ENCODE data around the gene FDXR. TPM values are rescaled to one million over a fixed set of nuclear protein-coding genes. Genes with fewer than 3 reads are reported as not detected.
"Not testable (repeated sequence)": the region's sequence is repeated elsewhere in the genome, so short reads cannot be mapped to it uniquely, and the experiment has no call there.

FDXR gene
- polyA plus RNA-seq, 1 donor: 6.3 TPM

DNA sequence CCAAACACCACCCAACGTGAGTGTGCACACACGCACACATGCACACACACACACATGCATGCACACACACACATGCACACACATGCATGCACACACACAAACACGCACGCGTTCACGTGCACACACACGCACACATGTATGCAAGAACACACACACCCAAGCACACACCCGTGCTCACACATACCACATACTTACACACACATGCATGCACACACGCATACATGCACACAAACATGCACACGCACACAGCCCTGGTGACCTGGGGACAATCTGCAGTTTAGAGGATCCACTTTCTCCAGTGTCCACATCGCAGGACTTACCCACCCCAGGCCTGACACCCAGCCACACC is 44.0 kb upstream of the FDXR start:
- Histone ChIP-seq H3K27me3 (ENCODE audit: control insufficient read depth, insufficient read depth, low read length) (peaks cover 26% of the 10 kb centered on the region), H3K4me3 (ENCODE audit: low read length) (no peak overlapping the region), H3K9me3 (ENCODE audit: control insufficient read depth, low read depth, low read length) (peaks cover 8% of the 10 kb centered on the region), H3K27ac (ENCODE audit: low read length) (no peak overlapping the region), H3K36me3 (ENCODE audit: control insufficient read depth, insufficient read depth, low read length) (no peaks in the 10 kb centered on the region), H3K4me1 (ENCODE audit: control insufficient read depth, insufficient read depth, low read length) (peaks cover 17% of the 10 kb centered on the region)
- WGBS (ENCODE audit: insufficient coverage, low lambda C conversion rate): no CpG with 5 or more reads among the region's 11 CpGs
- DNase-seq: no peak

DNA sequence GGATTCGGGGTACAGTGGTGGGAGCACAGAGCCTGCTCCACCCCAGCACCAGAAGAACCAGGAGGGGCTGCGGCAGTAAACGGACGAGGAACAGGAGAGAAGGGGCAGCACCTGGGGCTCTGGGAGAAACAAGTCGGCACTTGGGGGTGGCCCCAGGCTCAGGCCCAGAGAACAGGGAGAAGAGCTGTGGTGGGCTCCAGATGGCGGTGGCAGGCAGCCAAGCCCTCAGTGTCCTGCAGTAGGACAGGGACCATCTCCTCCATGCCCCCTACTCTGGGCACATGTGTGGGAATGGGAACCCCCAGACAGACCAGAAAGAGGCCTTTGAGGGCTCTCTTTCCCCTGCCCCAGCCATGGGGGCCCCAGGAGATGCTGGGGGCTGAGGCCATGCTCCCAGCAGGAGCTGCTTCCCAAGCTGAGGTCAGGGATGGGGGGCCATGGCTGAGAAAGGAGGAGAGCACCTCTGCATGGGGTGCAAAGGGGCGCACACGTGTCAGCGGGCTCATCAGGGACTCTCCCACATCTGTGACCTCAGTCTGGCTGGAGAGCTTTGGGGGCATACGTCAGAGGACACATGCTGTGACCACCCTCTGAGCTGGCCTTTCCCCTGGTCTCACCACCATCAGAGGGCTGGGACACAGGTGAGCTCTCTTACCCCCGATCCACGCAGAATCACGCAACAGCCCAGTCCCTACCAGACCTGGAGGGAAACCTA is 43.5 kb upstream of the FDXR start:
- no peaks in the 10 kb centered on the region for H3K36me3 ChIP-seq (ENCODE audit: control insufficient read depth, insufficient read depth, low read length)
- H3K9me3 ChIP-seq (ENCODE audit: control insufficient read depth, low read depth, low read length): peaks cover 8% of the 10 kb centered on the region
- peaks cover 20% of the 10 kb centered on the region for H3K27me3 ChIP-seq (ENCODE audit: control insufficient read depth, insufficient read depth, low read length)
- no peak for DNase-seq
- WGBS (ENCODE audit: insufficient coverage, low lambda C conversion rate): no CpG with 5 or more reads among the region's 13 CpGs
- H3K4me1 ChIP-seq (ENCODE audit: control insufficient read depth, insufficient read depth, low read length): peaks cover 15% of the 10 kb centered on the region
- no peak overlapping the region for H3K27ac ChIP-seq (ENCODE audit: low read length)
- no peak overlapping the region for H3K4me3 ChIP-seq (ENCODE audit: low read length)

DNA sequence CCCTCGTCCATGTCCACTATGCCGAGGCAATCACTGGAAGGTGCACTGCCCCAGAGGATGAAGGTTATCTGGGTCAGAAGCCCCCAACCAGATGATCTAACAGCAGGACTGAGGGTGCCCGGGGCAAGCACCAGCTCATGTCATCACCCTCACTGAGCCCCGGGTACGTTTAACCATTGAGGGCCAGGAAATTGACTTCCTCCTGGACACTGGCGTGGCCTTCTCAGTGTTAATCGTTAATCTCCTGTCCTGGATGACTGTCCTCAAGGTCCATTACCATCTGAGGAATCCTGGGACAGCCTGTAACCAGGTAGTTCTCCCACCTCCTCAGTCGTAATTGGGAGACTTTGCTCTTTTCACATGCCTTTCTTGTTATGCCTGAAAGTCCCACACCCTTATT is 38.6 kb upstream of the FDXR start:
- not testable (repeated sequence) for H3K4me3 ChIP-seq (ENCODE audit: low read length); H3K9me3 ChIP-seq (ENCODE audit: control insufficient read depth, low read depth, low read length); H3K36me3 ChIP-seq (ENCODE audit: control insufficient read depth, insufficient read depth, low read length); H3K27me3 ChIP-seq (ENCODE audit: control insufficient read depth, insufficient read depth, low read length)
- Histone ChIP-seq H3K27ac (ENCODE audit: low read length) (peak overlapping the region; percentile 75), H3K4me1 (ENCODE audit: control insufficient read depth, insufficient read depth, low read length) (peaks cover 30% of the 10 kb centered on the region)
- WGBS (ENCODE audit: insufficient coverage, low lambda C conversion rate): no CpG with 5 or more reads among the region's 8 CpGs
- peak in 1 of 2 donors; percentile 71 for DNase-seq

DNA sequence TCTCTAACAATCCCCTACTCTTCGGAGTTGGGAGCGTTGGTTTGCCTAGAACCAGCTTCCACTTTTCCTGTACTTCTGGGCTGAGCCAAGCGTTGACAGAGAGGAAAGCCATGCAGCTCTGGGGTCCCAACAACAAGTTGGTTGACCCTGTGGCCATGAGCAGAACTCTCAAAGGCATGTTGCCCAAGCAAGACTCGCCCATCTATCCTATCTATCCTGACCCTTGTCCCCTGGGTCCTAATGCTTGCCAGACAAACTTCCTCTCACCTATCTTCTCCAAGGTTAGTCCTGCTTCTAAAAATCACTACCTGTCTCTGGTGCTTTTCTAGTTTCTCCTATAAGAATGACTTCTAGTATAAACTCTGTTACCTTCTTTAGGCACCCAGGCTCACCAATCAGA is 36.3 kb upstream of the FDXR start:
- H3K4me3 ChIP-seq (ENCODE audit: low read length); H3K27ac ChIP-seq (ENCODE audit: low read length); H3K36me3 ChIP-seq (ENCODE audit: control insufficient read depth, insufficient read depth, low read length); H3K27me3 ChIP-seq (ENCODE audit: control insufficient read depth, insufficient read depth, low read length); H3K9me3 ChIP-seq (ENCODE audit: control insufficient read depth, low read depth, low read length); DNase-seq: not testable (repeated sequence)
- peaks cover 30% of the 10 kb centered on the region for H3K4me1 ChIP-seq (ENCODE audit: control insufficient read depth, insufficient read depth, low read length)
- no CpG with 5 or more reads among the region's 4 CpGs for WGBS (ENCODE audit: insufficient coverage, low lambda C conversion rate)

DNA sequence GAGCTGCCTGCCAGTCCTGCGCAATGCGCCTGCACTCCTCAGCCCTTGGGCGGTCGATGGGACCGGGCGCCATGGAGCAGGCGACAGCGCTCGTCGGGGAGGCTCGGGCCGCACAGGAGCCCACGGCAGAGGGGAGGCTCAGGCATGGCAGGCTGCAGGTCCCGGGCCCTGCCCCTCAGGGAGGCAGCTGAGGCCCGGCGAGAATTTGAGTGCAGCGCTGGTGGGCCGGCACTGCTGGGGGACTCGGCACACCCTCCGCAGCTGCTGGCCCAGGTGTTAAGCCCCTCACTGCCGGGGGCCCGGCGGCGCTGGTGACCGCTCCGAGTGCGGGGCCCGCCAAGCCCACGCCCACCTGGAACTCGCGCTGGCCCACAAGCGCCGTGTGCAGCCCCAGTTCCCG is 34.2 kb upstream of the FDXR start:
- Histone ChIP-seq H3K9me3 (ENCODE audit: control insufficient read depth, low read depth, low read length) (no peaks in the 10 kb centered on the region), H3K36me3 (ENCODE audit: control insufficient read depth, insufficient read depth, low read length) (no peaks in the 10 kb centered on the region), H3K27ac (ENCODE audit: low read length) (no peak overlapping the region), H3K27me3 (ENCODE audit: control insufficient read depth, insufficient read depth, low read length) (peaks cover 5% of the 10 kb centered on the region), H3K4me1 (ENCODE audit: control insufficient read depth, insufficient read depth, low read length) (peaks cover 20% of the 10 kb centered on the region), H3K4me3 (ENCODE audit: low read length) (no peak overlapping the region)
- WGBS (ENCODE audit: insufficient coverage, low lambda C conversion rate): no CpG with 5 or more reads among the region's 34 CpGs
- DNase-seq: no peak

DNA sequence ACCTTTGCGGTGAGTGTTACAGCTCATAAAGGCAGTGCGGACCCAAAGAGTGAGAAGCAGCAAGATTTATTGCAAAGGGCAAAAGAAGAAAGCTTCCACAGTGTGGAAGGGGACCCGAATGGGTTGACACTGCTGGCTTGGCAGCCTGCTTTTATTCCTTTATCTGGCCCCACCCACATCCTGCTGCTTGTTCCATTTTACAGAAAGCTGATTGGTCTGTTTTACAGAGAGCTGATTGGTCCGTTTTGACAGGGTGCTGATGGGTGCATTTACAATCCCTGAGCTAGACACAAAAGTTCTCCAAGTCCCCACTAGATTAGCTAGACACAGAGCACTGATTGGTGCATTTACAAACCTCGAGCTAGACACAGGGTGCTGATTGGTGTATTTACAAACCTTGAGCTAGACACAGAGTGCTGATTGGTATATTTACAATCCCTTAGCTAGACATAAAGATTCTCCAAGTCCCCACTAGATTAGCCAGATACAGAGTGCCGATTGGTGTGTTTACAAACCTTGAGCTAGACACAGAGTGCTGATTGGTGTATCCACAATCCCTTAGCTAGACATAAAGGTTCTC is 33.5 kb upstream of the FDXR start:
- H3K27me3 ChIP-seq (ENCODE audit: control insufficient read depth, insufficient read depth, low read length); H3K36me3 ChIP-seq (ENCODE audit: control insufficient read depth, insufficient read depth, low read length); H3K4me3 ChIP-seq (ENCODE audit: low read length); H3K9me3 ChIP-seq (ENCODE audit: control insufficient read depth, low read depth, low read length); H3K27ac ChIP-seq (ENCODE audit: low read length); DNase-seq: not testable (repeated sequence)
- WGBS (ENCODE audit: insufficient coverage, low lambda C conversion rate): no CpG with 5 or more reads among the region's 6 CpGs
- H3K4me1 ChIP-seq (ENCODE audit: control insufficient read depth, insufficient read depth, low read length): peaks cover 20% of the 10 kb centered on the region

DNA sequence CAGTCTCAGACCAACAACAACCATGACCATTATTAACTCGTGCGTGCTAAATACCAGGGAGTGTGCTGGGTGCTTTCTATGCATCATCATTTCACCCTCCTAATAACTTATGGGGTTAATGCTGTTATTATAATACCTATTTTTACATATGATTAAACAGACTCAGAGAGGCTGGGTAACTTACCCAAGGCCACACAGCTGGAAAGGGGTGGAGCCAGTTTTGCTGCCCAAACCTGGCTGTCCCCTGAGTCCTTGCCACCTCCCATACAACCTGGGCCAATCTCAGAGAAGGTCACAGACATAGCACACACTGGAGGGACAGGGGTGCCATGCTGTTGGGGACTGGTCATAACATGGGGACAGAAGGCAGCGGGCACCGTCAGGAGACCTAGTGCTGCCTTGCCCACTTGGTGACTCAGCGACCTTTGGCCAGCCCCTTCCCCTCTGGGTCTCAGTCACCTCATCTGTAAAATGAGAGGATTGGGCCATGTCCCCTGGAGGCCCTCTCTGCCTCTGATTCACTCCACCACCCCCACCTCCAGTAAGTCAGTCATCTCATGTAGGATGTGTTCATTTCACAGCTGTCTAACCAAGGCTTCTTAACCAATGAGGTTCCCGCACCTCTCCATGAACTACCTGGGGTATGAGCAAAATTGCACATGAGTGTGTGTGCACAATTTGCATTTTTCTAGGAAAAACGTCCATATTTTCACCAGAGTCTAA is 32.1 kb upstream of the FDXR start:
- Histone ChIP-seq H3K4me3 (ENCODE audit: low read length) (no peak overlapping the region), H3K36me3 (ENCODE audit: control insufficient read depth, insufficient read depth, low read length) (no peaks in the 10 kb centered on the region), H3K27me3 (ENCODE audit: control insufficient read depth, insufficient read depth, low read length) (peaks cover 5% of the 10 kb centered on the region), H3K4me1 (ENCODE audit: control insufficient read depth, insufficient read depth, low read length) (peaks cover 13% of the 10 kb centered on the region), H3K9me3 (ENCODE audit: control insufficient read depth, low read depth, low read length) (no peaks in the 10 kb centered on the region), H3K27ac (ENCODE audit: low read length) (no peak overlapping the region)
- WGBS (ENCODE audit: insufficient coverage, low lambda C conversion rate): 33% methylated on average over 1 of the region's 7 CpGs
- DNase-seq: no peak

DNA sequence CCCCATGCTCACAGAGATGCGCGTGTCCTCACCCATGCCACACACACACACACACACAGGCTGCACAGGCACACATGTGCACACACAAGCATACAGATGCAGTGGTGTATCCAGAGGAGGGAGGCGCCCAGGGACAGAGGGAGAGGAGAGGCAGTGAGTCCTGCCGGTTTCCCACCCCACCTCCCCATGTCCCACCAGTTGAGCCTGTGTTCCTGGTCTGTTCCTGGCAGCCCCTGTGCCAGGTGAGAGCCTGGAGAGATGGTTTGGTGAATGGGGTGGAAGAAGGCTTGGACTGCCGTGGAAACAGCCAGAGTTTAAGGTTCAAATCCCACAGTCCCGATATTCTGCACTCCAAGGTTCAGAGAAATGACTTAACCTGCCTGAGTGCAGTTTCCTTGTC is 30.9 kb upstream of the FDXR start:
- WGBS (ENCODE audit: insufficient coverage, low lambda C conversion rate): no CpG with 5 or more reads among the region's 6 CpGs

DNA sequence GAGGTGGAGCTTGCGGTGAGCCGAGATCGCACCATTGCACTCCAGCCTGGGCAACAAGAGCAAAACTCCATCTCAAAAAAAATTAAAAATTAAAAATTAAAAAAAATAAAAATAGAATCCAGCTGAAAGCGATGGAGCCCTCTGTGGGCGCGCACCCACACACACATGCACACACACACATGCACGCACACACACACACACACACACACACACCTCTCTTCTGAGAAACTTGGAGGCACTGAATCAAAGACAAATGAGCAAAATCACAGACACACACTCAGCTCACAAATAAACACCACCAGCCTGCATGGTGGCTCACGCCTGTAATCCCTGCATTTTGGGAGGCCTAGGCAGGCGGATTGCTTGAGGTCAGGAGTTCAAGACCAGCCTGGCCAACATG is 30.2 kb upstream of the FDXR start:
- no CpG with 5 or more reads among the region's 9 CpGs for WGBS (ENCODE audit: insufficient coverage, low lambda C conversion rate)
- Histone ChIP-seq H3K36me3 (ENCODE audit: control insufficient read depth, insufficient read depth, low read length) (no peaks in the 10 kb centered on the region), H3K9me3 (ENCODE audit: control insufficient read depth, low read depth, low read length) (no peaks in the 10 kb centered on the region), H3K27me3 (ENCODE audit: control insufficient read depth, insufficient read depth, low read length) (peaks cover 5% of the 10 kb centered on the region), H3K4me3 (ENCODE audit: low read length) (no peak overlapping the region), H3K27ac (ENCODE audit: low read length) (no peak overlapping the region), H3K4me1 (ENCODE audit: control insufficient read depth, insufficient read depth, low read length) (no peaks in the 10 kb centered on the region)
- DNase-seq: no peak

More for the DNA sequence above, 30.9 kb upstream of the FDXR start:
- no peak overlapping the region for H3K4me3 ChIP-seq (ENCODE audit: low read length)
- H3K4me1 ChIP-seq (ENCODE audit: control insufficient read depth, insufficient read depth, low read length): peaks cover 1% of the 10 kb centered on the region
- no peak overlapping the region for H3K27ac ChIP-seq (ENCODE audit: low read length)
- no peaks in the 10 kb centered on the region for H3K9me3 ChIP-seq (ENCODE audit: control insufficient read depth, low read depth, low read length)
- H3K36me3 ChIP-seq (ENCODE audit: control insufficient read depth, insufficient read depth, low read length): no peaks in the 10 kb centered on the region
- no peak for DNase-seq
- peaks cover 5% of the 10 kb centered on the region for H3K27me3 ChIP-seq (ENCODE audit: control insufficient read depth, insufficient read depth, low read length)

DNA sequence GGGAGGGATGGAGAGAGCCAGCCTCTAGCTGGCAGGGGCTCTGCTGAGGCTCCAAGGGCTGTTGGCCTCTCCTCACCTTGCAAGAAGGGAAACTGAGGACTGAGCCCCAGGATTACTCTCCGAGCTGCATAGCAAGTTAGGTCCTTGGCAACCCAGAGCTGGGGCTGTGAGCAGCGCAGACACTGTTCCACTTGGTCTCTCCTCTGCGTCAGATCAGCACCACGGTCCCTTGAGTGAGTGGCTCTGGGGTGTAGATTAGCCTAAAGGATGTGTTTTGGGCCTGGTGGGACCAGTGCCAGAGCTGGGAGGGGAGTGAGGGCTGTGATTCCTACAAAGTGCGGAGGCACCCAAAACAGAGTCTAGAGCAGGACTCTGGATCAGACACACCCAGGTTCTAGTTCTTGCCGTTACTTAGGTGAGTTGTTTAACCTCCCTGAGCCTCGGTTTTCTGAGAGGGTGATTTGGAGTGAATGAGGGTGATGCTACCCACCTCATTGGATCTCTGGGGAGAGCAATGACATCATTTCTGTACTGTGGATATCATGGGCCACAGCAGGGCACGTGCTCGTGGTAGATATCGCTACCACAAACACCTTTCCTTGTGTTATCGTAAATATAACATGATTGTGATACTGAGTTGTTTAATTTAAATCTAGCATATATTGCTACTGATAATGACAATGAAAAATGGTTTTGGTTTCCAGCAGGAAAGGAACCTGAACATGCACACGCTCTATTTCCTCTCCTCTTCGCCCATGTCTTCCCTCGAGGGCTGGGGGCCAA is 28.8 kb upstream of the FDXR start:
- Histone ChIP-seq H3K36me3 (ENCODE audit: control insufficient read depth, insufficient read depth, low read length) (no peaks in the 10 kb centered on the region), H3K4me1 (ENCODE audit: control insufficient read depth, insufficient read depth, low read length) (no peaks in the 10 kb centered on the region), H3K9me3 (ENCODE audit: control insufficient read depth, low read depth, low read length) (no peaks in the 10 kb centered on the region), H3K27me3 (ENCODE audit: control insufficient read depth, insufficient read depth, low read length) (peaks cover 5% of the 10 kb centered on the region), H3K4me3 (ENCODE audit: low read length) (no peak overlapping the region), H3K27ac (ENCODE audit: low read length) (no peak overlapping the region)
- DNase-seq: no peak
- no CpG with 5 or more reads among the region's 14 CpGs for whole genome bisulfite sequencing (ENCODE audit: insufficient coverage, low lambda C conversion rate)

All from large intestine (tissue), 3 donors.